Hepatocyte (in vitro differentiated cells): Measurements from ENCODE around the gene VIPR2. TPM values are rescaled to one million over a fixed set of nuclear protein-coding genes. Genes with fewer than 3 reads are reported as not detected.
"Not testable (repeated sequence)": the region's sequence is repeated elsewhere in the genome, so short reads cannot be mapped to it uniquely, and the experiment has no call there.

Source experiments
- DNase-seq: peaks from one replicate; pipeline ENCODE4 v3.0.0-alpha.2; 2016; ENCODE audit warnings: low spot score
- H2AFZ ChIP-seq: fragments of 200-600 bp; sonication (generic); 2 replicates; pipeline ENCODE4 v1.6.0; 2016; ENCODE audit warnings: antibody characterized with exemption, mild to moderate bottlenecking
- H3K27ac ChIP-seq: fragments of 200-600 bp; sonication (generic); 2 replicates; pipeline ENCODE4 v1.5.1; 2016; ENCODE audit warnings: mild to moderate bottlenecking
- H3K27me3 ChIP-seq: fragments of 200-600 bp; sonication (generic); 2 replicates; pipeline ENCODE4 v1.6.1; 2016
- H3K36me3 ChIP-seq: fragments of 200-600 bp; sonication (generic); replicated peaks from 2 replicates; pipeline ENCODE4 v1.5.1; 2016; ENCODE audit warnings: low read depth; ENCODE audit not compliant: insufficient read depth
- H3K4me1 ChIP-seq: fragments of 200-600 bp; sonication (generic); 2 replicates; pipeline ENCODE4 v1.5.1; 2016; ENCODE audit warnings: mild to moderate bottlenecking, moderate library complexity; ENCODE audit not compliant: insufficient read depth
- H3K4me2 ChIP-seq: fragments of 200-600 bp; sonication (generic); 2 replicates; pipeline ENCODE4 v1.6.0; 2016
- H3K4me3 ChIP-seq: fragments of 200-600 bp; sonication (generic); 2 replicates; pipeline ENCODE4 v1.5.1; 2016; ENCODE audit warnings: mild to moderate bottlenecking
- H3K79me2 ChIP-seq: fragments of 200-600 bp; sonication (generic); 2 replicates; pipeline ENCODE4 v1.6.0; 2017; ENCODE audit warnings: mild to moderate bottlenecking
- H3K9me2 ChIP-seq: fragments of 200-600 bp; sonication (generic); replicated peaks from 2 replicates; pipeline ENCODE4 v1.6.0; 2017; ENCODE audit warnings: mild to moderate bottlenecking; ENCODE audit not compliant: insufficient read depth
- H3K9me3 ChIP-seq: fragments of 200-600 bp; sonication (generic); 2 replicates; pipeline ENCODE4 v1.5.1; 2016; ENCODE audit warnings: low read depth, mild to moderate bottlenecking
- H4K20me1 ChIP-seq: fragments of 200-600 bp; sonication (generic); 2 replicates; pipeline ENCODE4 v1.6.0; 2016; ENCODE audit warnings: mild to moderate bottlenecking; ENCODE audit not compliant: insufficient read depth, poor library complexity, severe bottlenecking
- EZH2 ChIP-seq: fragments of 200-600 bp; sonication (generic); IDR thresholded peaks from 2 replicates; pipeline ENCODE4 v1.6.1; 2016; ENCODE audit warnings: antibody characterized with exemption, mild to moderate bottlenecking, borderline replicate concordance
- EZH2phosphoT487 ChIP-seq: fragments of 200-600 bp; sonication (generic); IDR thresholded peaks from one replicate; pipeline ENCODE4 v1.6.1; 2018; ENCODE audit warnings: antibody characterized with exemption, mild to moderate bottlenecking, low read depth, moderate library complexity; ENCODE audit not compliant: unreplicated experiment, severe bottlenecking
- WGBS: methylation state at CpG from one replicate; pipeline ENCODE4 v1.1.6; 2016; ENCODE audit warnings: low lambda C conversion rate; ENCODE audit errors: missing lambda C conversion rate; 5-methylcytosine and 5-hydroxymethylcytosine counted together
- polyA plus RNA-seq: library from polyadenylated mRNA; unstranded; fragments of >200 nt; fragmentation: Nextera tagmentation; extraction: Ambion mirVana; gene quantifications from 2 replicates; pipeline ENCODE4 v1.2.1, GENCODE V29; 2016
- total RNA-seq: library from RNA; depleted of rRNA; stranded (reverse); fragments of >200 nt; gene quantifications from 2 replicates; pipeline ENCODE4 v1.2.3, GENCODE V29; 2014
- TF ChIP-seq, protein P1 (sequence below): fragments of 200-600 bp; sonication (generic); IDR thresholded peaks from 2 replicates; pipeline ENCODE4 v1.5.1; 2016; ENCODE audit warnings: antibody characterized with exemption, mild to moderate bottlenecking; ENCODE audit not compliant: poor library complexity

The VIPR2 gene
- total and polyA plus RNA-seq, 2 experiments from 2014 or later: 2.7 to 3.4 TPM

DNA sequence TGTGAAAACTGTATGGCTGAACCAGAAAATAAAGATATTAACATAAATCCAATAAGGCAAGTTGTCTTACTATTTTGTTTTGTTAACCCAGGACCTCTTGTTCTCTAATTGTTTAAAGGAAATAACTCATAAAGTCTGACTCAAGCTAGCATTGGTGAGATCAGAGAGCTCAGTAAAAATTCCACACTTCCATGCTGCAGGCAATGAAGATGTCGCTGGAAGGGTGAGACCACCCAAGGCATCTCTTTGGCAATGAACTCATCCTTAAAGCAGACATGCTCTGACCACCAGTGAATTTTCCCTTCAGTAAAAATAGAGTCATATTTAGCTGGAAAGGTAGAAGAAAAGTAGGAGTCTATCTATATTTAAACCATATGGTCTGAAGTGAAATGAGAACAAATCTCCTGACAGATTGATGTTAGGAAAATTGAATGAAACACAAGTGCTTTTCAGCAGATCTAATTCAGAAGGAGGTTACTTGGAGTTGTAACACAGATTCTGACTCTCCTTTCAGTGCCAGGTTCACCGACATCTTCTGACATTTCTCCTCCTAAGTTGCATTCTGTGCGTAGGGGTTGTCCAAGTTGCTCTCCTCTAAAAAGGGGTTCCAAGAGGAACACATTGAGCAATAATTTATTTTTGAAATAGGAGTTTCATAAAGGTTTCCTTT, 32.8 kb upstream of the VIPR2 start:
- Histone ChIP-seq H3K27ac (no peak overlapping the region), H3K36me3 (no peaks in the 10 kb centered on the region), H4K20me1 (no peaks in the 10 kb centered on the region), H2AFZ (no peak overlapping the region), H3K4me1 (no peaks in the 10 kb centered on the region), H3K4me2 (no peak overlapping the region), H3K9me2 (no peaks in the 10 kb centered on the region), H3K27me3 (no peaks in the 10 kb centered on the region), H3K4me3 (no peak overlapping the region), H3K9me3 (no peaks in the 10 kb centered on the region), H3K79me2 (no peaks in the 10 kb centered on the region)
- TF ChIP-seq EZH2phosphoT487 (no peak), EZH2 (no peak)
- TF ChIP-seq, protein P1, sequence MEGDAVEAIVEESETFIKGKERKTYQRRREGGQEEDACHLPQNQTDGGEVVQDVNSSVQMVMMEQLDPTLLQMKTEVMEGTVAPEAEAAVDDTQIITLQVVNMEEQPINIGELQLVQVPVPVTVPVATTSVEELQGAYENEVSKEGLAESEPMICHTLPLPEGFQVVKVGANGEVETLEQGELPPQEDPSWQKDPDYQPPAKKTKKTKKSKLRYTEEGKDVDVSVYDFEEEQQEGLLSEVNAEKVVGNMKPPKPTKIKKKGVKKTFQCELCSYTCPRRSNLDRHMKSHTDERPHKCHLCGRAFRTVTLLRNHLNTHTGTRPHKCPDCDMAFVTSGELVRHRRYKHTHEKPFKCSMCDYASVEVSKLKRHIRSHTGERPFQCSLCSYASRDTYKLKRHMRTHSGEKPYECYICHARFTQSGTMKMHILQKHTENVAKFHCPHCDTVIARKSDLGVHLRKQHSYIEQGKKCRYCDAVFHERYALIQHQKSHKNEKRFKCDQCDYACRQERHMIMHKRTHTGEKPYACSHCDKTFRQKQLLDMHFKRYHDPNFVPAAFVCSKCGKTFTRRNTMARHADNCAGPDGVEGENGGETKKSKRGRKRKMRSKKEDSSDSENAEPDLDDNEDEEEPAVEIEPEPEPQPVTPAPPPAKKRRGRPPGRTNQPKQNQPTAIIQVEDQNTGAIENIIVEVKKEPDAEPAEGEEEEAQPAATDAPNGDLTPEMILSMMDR: no peak
- WGBS: 60% methylated on average over 3 of the region's 3 CpGs
- DNase-seq: no peak

DNA sequence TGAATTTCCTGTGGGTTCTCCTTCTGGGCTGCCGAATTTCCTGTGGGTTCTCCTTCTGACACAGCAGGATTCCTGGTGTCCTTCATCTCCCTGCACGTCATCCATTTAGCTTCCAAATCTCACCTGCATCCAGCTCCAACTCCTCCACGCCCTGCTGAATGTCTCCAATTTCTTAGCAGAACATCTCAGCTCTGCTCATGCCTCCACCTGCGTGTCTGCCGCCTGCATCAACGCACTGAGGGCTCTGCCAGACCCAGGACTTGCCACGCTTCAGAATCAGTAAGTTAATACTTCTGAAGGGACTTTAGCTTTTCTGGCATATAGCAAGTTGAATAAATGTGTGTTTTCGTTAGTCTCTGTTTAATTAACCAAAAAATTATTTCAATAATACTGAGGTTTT, 31.1 kb upstream of the VIPR2 start:
- Histone ChIP-seq H3K4me2 (no peak overlapping the region), H3K4me1 (no peaks in the 10 kb centered on the region), H3K36me3 (no peaks in the 10 kb centered on the region), H3K27me3 (no peaks in the 10 kb centered on the region), H3K9me2 (no peaks in the 10 kb centered on the region), H4K20me1 (no peaks in the 10 kb centered on the region), H3K27ac (no peak overlapping the region), H2AFZ (no peak overlapping the region), H3K79me2 (no peaks in the 10 kb centered on the region), H3K9me3 (no peaks in the 10 kb centered on the region), H3K4me3 (no peak overlapping the region)
- TF ChIP-seq EZH2phosphoT487 (no peak), EZH2 (no peak)
- TF ChIP-seq, protein P1: no peak
- 89% methylated on average over 8 of the region's 8 CpGs for WGBS
- DNase-seq: no peak

DNA sequence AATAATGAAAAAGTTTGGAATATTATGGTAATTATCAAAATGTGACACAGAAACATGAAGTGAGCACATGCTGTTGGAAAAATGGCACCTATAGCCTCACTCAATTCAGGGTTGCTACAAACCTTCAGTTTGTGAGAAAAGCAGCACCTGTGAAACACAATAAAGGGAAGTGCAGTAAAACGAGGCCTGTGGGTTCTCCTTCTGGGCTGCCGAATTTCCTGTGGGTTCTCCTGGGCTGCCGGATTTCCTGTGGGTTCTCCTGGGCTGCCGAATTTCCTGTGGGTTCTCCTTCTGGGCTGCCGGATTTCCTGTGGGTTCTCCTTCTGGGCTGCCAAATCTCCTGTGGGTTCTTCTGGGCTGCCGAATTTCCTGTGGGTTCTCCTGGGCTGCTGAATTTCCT, 30.4 kb upstream of the VIPR2 start:
- H3K4me2 ChIP-seq, H3K27ac ChIP-seq, H3K27me3 ChIP-seq, H3K36me3 ChIP-seq, H3K79me2 ChIP-seq, H3K9me3 ChIP-seq, H2AFZ ChIP-seq, H4K20me1 ChIP-seq, H3K4me1 ChIP-seq, H3K9me2 ChIP-seq, H3K4me3 ChIP-seq, DNase-seq: not testable (repeated sequence)
- 96% methylated on average over 6 of the region's 6 CpGs for WGBS

DNA sequence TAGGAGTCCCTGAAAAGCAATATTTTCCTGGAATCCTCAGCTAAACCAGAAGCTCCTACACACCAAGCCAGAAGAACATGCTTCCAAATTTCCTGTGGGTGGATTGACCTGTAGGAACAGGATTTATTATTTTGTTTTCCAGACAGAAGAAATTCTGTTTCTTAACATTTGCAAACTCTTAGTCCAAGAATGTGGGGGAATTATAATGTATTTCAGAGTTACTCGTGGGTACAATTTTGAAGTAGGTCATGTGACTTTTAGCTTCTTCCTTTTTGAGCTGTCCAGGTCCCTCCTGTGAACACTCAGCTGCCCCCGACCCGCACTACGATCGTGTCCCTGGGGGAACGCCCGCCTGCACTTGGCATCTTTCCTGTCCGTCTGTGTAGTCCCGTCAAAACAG, 27.7 kb upstream of the VIPR2 start:
- 69% methylated on average over 9 of the region's 9 CpGs for WGBS
- Histone ChIP-seq H3K4me1 (no peaks in the 10 kb centered on the region), H4K20me1 (no peaks in the 10 kb centered on the region), H3K4me3 (no peak overlapping the region), H3K9me2 (no peaks in the 10 kb centered on the region), H3K9me3 (no peaks in the 10 kb centered on the region), H3K27me3 (no peaks in the 10 kb centered on the region), H3K36me3 (no peaks in the 10 kb centered on the region), H3K27ac (no peak overlapping the region), H3K79me2 (no peaks in the 10 kb centered on the region), H3K4me2 (no peak overlapping the region), H2AFZ (no peak overlapping the region)
- TF ChIP-seq EZH2phosphoT487 (no peak), EZH2 (no peak)
- TF ChIP-seq, protein P1: no peak
- DNase-seq: no peak
